ENCODE data around the gene MB.

- no peak for TF ChIP-seq CTCF (IDR thresholded peaks at IDR 0.05)
- TF ChIP-seq POLR2A (IDR thresholded peaks at IDR 0.05): no peak
Observed at GRCh38 chr22:35648066-35649025, 31.2 kb upstream of the MB start, which contains the start of gene APOL6.
